HepG2 (cell line): ENCODE measurements around the gene CUL7. TPM values are rescaled to one million over a fixed set of nuclear protein-coding genes. Genes with fewer than 3 reads are reported as not detected.

Source experiments
- FOXA3 ChIP-seq: IDR thresholded peaks from 2 replicates; pipeline ENCODE4 v1.6.1; 2016; ENCODE audit warnings: missing genetic modification reagents, missing compliant biosample characterization
- HDAC6 ChIP-seq: fragments of 200-600 bp; sonication (generic); IDR thresholded peaks from 2 replicates; pipeline ENCODE4 v1.7.0; 2017; ENCODE audit warnings: mild to moderate bottlenecking, antibody characterized with exemption, low read length, low read depth
- HNRNPH1 ChIP-seq: fragments of 200-400 bp; formaldehyde crosslinking; optimal IDR thresholded peaks from 2 replicates; pipeline ENCODE3; 2017; ENCODE audit warnings: mild to moderate bottlenecking, low read depth, low read length
- KDM5A ChIP-seq: fragments of 200-600 bp; sonication (generic); IDR thresholded peaks from 2 replicates; pipeline ENCODE4 v1.7.0; 2018; ENCODE audit warnings: antibody characterized with exemption, mild to moderate bottlenecking, low read length, borderline replicate concordance
- RFX5 ChIP-seq: IDR thresholded peaks from 2 replicates; pipeline ENCODE4 v1.6.1; 2011; ENCODE audit warnings: low read depth, low read length, improper control_type of control experiment
- SRY ChIP-seq: sonication (generic); formaldehyde crosslinking; IDR thresholded peaks from 2 replicates; pipeline ENCODE4 v1.8.0; 2022; ENCODE audit warnings: mild to moderate bottlenecking, missing genetic modification reagents
- TCF7L2 ChIP-seq: IDR thresholded peaks from 2 replicates; pipeline ENCODE4 v1.6.1; 2011; ENCODE audit warnings: mild to moderate bottlenecking, low read depth, low read length, moderate library complexity
- ZNF138 ChIP-seq: sonication (generic); formaldehyde crosslinking; IDR thresholded peaks from 2 replicates; pipeline ENCODE4 v1.5.0; 2020; ENCODE audit warnings: mild to moderate bottlenecking, low read depth, missing genetic modification reagents
- ZNF17 ChIP-seq: sonication (generic); formaldehyde crosslinking; IDR thresholded peaks from 2 replicates; pipeline ENCODE4 v1.5.0; 2020; ENCODE audit warnings: mild to moderate bottlenecking, missing genetic modification reagents
- ZNF484 ChIP-seq: sonication (generic); formaldehyde crosslinking; IDR thresholded peaks from 2 replicates; pipeline ENCODE4 v1.5.1; 2020; ENCODE audit warnings: mild to moderate bottlenecking, low read depth, missing genetic modification reagents, borderline replicate concordance
- ZNF549 ChIP-seq: sonication (generic); formaldehyde crosslinking; IDR thresholded peaks from 2 replicates; pipeline ENCODE4 v1.5.0; 2020; ENCODE audit warnings: missing genetic modification reagents
- ZNF550 ChIP-seq: sonication (generic); formaldehyde crosslinking; IDR thresholded peaks from 2 replicates; pipeline ENCODE4 v1.4.0; 2020; ENCODE audit warnings: mild to moderate bottlenecking, missing genetic modification reagents, borderline replicate concordance
- ZNF569 ChIP-seq: sonication (generic); formaldehyde crosslinking; IDR thresholded peaks from 2 replicates; pipeline ENCODE4 v1.5.0; 2020; ENCODE audit warnings: mild to moderate bottlenecking, missing genetic modification reagents, moderate library complexity, borderline replicate concordance
- ZNF577 ChIP-seq: sonication (generic); formaldehyde crosslinking; IDR thresholded peaks from 2 replicates; pipeline ENCODE4 v1.4.0; 2020; ENCODE audit warnings: mild to moderate bottlenecking, low read depth, missing genetic modification reagents, borderline replicate concordance
- polyA plus RNA-seq, 8 experiments: library from polyadenylated mRNA; depleted of rRNA in 3 of 8; stranded (reverse) in 7 of 8; unstranded in 1 of 8; fragments of >200 nt; fragmentation: Illumina TruSeq in 4 of 8; extraction: Trizol in 4 of 8; gene quantifications; 2 replicates each; pipeline versions ENCODE4 v1.2.1 to v1.2.3, GENCODE V29; 2011 to 2016; ENCODE audit warnings: low read depth in 4 of 8, missing spikeins in 1 of 8, mixed read lengths in 1 of 8; ENCODE audit not compliant: insufficient read depth in 1 of 8
- total RNA-seq, 5 experiments: library from RNA; depleted of rRNA; stranded (reverse); fragments of >200 nt; fragmentation: Illumina TruSeq; extraction: Trizol; gene quantifications; 2 replicates each; pipeline ENCODE4 v1.2.3, GENCODE V29; 2016; ENCODE audit warnings: low read depth in 1 of 5
- TF ChIP-seq, protein P1 (sequence below): sonication (generic); formaldehyde crosslinking; IDR thresholded peaks from 2 replicates; pipeline ENCODE4 v1.4.0; 2020; ENCODE audit warnings: missing genetic modification reagents
- TF ChIP-seq, protein P2 (sequence below): sonication (generic); formaldehyde crosslinking; conservative IDR thresholded peaks from 2 replicates; pipeline ENCODE4 v1.8.1; 2023; ENCODE audit warnings: missing genetic modification reagents
- TF ChIP-seq, protein P3 (sequence below): sonication (generic); formaldehyde crosslinking; IDR thresholded peaks from 2 replicates; pipeline ENCODE4 v1.5.1; 2020; ENCODE audit warnings: missing genetic modification reagents, mild to moderate bottlenecking, borderline replicate concordance
- TF ChIP-seq, protein P4 (sequence below): sonication (generic); formaldehyde crosslinking; IDR thresholded peaks from 2 replicates; pipeline ENCODE4 v1.4.0; 2020; ENCODE audit warnings: mild to moderate bottlenecking, missing genetic modification reagents

The CUL7 gene
- total and polyA plus RNA-seq, 2 of the 13 experiments (the other 11 are each of a cell fraction or from before 2014, with no cell fraction given), result 32.0 to 60.7 TPM

DNA sequence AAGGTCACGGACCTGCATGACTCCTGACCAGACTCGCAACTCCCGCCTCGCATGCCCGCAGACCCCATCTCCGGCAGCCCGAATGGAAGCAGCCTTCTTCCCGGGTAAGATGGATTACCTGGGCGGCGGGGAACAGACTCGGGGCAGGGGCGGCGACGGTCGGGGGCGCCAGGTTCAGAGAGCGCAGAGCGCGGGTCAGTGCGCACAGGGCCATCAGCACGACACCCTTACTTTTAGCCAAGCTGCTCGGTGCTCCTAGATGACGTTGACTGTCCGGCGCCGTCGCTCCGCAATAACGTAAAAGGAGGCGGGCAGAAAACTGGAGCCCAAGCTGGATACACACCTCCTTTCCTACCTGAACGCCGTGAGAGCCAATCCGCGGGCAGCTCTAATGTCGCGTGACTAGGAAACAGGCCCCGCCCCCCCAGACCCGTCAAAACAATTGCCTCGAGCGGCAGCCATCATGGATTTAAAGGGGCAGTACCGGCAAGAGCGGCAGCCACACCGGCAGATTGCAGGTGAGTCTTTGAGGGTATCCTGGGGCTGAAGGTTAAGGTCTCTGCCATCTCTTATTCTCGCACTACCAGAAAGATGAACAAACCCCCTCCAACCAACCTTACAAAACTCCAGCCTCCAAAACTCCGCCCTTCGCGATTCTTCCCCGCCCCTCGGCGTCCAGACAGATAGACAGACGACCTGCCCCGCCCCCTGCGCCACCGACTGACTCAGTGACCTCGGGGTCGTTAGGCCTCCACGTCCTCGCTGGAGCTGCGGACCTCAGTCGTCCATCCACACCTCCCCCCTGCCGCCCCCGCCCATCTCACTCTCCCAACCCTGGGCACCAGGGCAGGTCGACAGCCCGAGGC, 5.8 kb upstream of the CUL7 start, which contains the start of the genes KLC4 and MRPL2 (continued):
- TF ChIP-seq, protein P1, sequence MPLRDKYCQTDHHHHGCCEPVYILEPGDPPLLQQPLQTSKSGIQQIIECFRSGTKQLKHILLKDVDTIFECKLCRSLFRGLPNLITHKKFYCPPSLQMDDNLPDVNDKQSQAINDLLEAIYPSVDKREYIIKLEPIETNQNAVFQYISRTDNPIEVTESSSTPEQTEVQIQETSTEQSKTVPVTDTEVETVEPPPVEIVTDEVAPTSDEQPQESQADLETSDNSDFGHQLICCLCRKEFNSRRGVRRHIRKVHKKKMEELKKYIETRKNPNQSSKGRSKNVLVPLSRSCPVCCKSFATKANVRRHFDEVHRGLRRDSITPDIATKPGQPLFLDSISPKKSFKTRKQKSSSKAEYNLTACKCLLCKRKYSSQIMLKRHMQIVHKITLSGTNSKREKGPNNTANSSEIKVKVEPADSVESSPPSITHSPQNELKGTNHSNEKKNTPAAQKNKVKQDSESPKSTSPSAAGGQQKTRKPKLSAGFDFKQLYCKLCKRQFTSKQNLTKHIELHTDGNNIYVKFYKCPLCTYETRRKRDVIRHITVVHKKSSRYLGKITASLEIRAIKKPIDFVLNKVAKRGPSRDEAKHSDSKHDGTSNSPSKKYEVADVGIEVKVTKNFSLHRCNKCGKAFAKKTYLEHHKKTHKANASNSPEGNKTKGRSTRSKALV, result 0 out of 2 replicates have a peak, but pooled peaks have one; percentile 16
- no peak for TF ChIP-seq ZNF550 (CRISPR knock-in tag)
- TF ChIP-seq ZNF484, result no peak
- TF ChIP-seq, protein P2, sequence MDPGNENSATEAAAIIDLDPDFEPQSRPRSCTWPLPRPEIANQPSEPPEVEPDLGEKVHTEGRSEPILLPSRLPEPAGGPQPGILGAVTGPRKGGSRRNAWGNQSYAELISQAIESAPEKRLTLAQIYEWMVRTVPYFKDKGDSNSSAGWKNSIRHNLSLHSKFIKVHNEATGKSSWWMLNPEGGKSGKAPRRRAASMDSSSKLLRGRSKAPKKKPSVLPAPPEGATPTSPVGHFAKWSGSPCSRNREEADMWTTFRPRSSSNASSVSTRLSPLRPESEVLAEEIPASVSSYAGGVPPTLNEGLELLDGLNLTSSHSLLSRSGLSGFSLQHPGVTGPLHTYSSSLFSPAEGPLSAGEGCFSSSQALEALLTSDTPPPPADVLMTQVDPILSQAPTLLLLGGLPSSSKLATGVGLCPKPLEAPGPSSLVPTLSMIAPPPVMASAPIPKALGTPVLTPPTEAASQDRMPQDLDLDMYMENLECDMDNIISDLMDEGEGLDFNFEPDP (CRISPR knock-in tag), result no peak
- TF ChIP-seq FOXA3 (CRISPR knock-in tag), result peak; percentile 67
- TF ChIP-seq ZNF569, result no peak
- TF ChIP-seq ZNF138 (CRISPR knock-in tag), result no peak
- TF ChIP-seq TCF7L2, result no peak
- TF ChIP-seq ZNF549 (CRISPR knock-in tag), result no peak
- peak; percentile 99 for TF ChIP-seq KDM5A
- peak; percentile 71 for TF ChIP-seq RFX5
- peak; percentile 51; the same call in 1 of the 2 replicates for TF ChIP-seq SRY (CRISPR knock-in tag)
- TF ChIP-seq, protein P3, sequence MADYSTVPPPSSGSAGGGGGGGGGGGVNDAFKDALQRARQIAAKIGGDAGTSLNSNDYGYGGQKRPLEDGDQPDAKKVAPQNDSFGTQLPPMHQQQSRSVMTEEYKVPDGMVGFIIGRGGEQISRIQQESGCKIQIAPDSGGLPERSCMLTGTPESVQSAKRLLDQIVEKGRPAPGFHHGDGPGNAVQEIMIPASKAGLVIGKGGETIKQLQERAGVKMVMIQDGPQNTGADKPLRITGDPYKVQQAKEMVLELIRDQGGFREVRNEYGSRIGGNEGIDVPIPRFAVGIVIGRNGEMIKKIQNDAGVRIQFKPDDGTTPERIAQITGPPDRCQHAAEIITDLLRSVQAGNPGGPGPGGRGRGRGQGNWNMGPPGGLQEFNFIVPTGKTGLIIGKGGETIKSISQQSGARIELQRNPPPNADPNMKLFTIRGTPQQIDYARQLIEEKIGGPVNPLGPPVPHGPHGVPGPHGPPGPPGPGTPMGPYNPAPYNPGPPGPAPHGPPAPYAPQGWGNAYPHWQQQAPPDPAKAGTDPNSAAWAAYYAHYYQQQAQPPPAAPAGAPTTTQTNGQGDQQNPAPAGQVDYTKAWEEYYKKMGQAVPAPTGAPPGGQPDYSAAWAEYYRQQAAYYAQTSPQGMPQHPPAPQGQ (CRISPR knock-in tag), result no peak; the same call in 1 of the 2 replicates
- no peak for TF ChIP-seq ZNF17 (CRISPR knock-in tag)
- TF ChIP-seq ZNF577 (CRISPR knock-in tag), result no peak
- no peak for TF ChIP-seq HNRNPH1
- TF ChIP-seq, protein P4, sequence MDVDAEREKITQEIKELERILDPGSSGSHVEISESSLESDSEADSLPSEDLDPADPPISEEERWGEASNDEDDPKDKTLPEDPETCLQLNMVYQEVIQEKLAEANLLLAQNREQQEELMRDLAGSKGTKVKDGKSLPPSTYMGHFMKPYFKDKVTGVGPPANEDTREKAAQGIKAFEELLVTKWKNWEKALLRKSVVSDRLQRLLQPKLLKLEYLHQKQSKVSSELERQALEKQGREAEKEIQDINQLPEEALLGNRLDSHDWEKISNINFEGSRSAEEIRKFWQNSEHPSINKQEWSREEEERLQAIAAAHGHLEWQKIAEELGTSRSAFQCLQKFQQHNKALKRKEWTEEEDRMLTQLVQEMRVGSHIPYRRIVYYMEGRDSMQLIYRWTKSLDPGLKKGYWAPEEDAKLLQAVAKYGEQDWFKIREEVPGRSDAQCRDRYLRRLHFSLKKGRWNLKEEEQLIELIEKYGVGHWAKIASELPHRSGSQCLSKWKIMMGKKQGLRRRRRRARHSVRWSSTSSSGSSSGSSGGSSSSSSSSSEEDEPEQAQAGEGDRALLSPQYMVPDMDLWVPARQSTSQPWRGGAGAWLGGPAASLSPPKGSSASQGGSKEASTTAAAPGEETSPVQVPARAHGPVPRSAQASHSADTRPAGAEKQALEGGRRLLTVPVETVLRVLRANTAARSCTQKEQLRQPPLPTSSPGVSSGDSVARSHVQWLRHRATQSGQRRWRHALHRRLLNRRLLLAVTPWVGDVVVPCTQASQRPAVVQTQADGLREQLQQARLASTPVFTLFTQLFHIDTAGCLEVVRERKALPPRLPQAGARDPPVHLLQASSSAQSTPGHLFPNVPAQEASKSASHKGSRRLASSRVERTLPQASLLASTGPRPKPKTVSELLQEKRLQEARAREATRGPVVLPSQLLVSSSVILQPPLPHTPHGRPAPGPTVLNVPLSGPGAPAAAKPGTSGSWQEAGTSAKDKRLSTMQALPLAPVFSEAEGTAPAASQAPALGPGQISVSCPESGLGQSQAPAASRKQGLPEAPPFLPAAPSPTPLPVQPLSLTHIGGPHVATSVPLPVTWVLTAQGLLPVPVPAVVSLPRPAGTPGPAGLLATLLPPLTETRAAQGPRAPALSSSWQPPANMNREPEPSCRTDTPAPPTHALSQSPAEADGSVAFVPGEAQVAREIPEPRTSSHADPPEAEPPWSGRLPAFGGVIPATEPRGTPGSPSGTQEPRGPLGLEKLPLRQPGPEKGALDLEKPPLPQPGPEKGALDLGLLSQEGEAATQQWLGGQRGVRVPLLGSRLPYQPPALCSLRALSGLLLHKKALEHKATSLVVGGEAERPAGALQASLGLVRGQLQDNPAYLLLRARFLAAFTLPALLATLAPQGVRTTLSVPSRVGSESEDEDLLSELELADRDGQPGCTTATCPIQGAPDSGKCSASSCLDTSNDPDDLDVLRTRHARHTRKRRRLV, result peak; percentile 66; the same call in 1 of the 2 replicates
- no peak for TF ChIP-seq HDAC6
